Measurements from ENCODE around the gene PARD3.
"Not testable (repeated sequence)": the region's sequence is repeated elsewhere in the genome, so short reads cannot be mapped to it uniquely, and the experiment has no call there.

The PARD3 gene

GRCh38 chr10:34745244-34745643, 69.9 kb downstream of the PARD3 start:
- Histone ChIP-seq H4K20me1 (ENCODE audit: low read depth, low read length) (no peaks in the 10 kb centered on the region), H3K4me3 (ENCODE audit: insufficient read depth, low read length, poor library complexity, severe bottlenecking) (no peak overlapping the region), H3F3A (ENCODE audit: insufficient read depth) (no peaks in the 10 kb centered on the region), H3K9me3 (ENCODE audit: insufficient read depth, low read length) (no peaks in the 10 kb centered on the region), H3K36me3 (ENCODE audit: low read length) (no peaks in the 10 kb centered on the region), H3K4me2 (ENCODE audit: low read depth, low read length, poor library complexity, severe bottlenecking) (no peak overlapping the region), H2AFZ (ENCODE audit: low read depth, low read length, severe bottlenecking) (no peak overlapping the region), H3K79me2 (ENCODE audit: insufficient read depth, low read length) (no peaks in the 10 kb centered on the region), H3K27me3 (ENCODE audit: low read length) (no peaks in the 10 kb centered on the region), H3K27ac (ENCODE audit: low read depth, low read length) (no peak overlapping the region), H3K9me2 (replicated peaks; ENCODE audit: insufficient read depth, low read length) (no peaks in the 10 kb centered on the region), H3K9ac (ENCODE audit: low read length) (no peak overlapping the region)
- no peak for TF ChIP-seq CTCF (IDR thresholded peaks at IDR 0.05; ENCODE audit: insufficient read depth, low read length, poor library complexity, severe bottlenecking)
- no peak for TF ChIP-seq EZH2phosphoT487 (conservative IDR thresholded peaks at IDR 0.05; ENCODE audit: low read length)

- Histone ChIP-seq H3K9me3 (ENCODE audit: insufficient read depth, low read length) (no peaks in the 10 kb centered on the region), H3K79me2 (ENCODE audit: insufficient read depth, low read length) (no peaks in the 10 kb centered on the region), H3K9ac (ENCODE audit: low read length) (no peak overlapping the region), H3K36me3 (ENCODE audit: low read length) (no peaks in the 10 kb centered on the region), H3K27me3 (ENCODE audit: low read length) (no peaks in the 10 kb centered on the region), H3K27ac (ENCODE audit: low read depth, low read length) (no peak overlapping the region), H2AFZ (ENCODE audit: low read depth, low read length, severe bottlenecking) (no peak overlapping the region), H3K4me3 (ENCODE audit: insufficient read depth, low read length, poor library complexity, severe bottlenecking) (no peak overlapping the region), H3K4me2 (ENCODE audit: low read depth, low read length, poor library complexity, severe bottlenecking) (no peak overlapping the region), H4K20me1 (ENCODE audit: low read depth, low read length) (no peaks in the 10 kb centered on the region), H3F3A (ENCODE audit: insufficient read depth) (no peaks in the 10 kb centered on the region), H3K9me2 (replicated peaks; ENCODE audit: insufficient read depth, low read length) (no peaks in the 10 kb centered on the region)
- TF ChIP-seq CTCF (IDR thresholded peaks at IDR 0.05; ENCODE audit: insufficient read depth, low read length, poor library complexity, severe bottlenecking) (no peak), EZH2phosphoT487 (conservative IDR thresholded peaks at IDR 0.05; ENCODE audit: low read length) (no peak)
Measured at GRCh38 chr10:34744590-34744989, 70.5 kb downstream of the PARD3 start.

DNA sequence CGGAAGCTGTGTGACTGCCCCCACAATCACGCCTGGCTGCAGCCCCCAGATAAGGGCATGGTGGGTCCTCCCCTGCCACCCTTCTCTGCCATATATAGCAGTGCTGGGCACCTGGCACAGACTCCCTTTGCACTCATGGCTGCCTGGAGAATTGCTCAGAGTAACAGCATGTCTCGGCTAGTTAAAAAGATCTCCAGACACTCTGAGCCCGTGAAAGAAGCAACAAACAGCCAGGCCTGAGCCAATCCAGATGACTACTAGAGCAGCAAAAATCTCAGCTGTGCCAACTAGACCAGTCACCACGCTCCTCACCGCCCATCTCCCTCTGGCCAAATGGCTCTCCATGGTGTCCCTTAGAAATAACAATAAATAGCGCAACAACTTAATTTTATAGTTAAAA, 71.3 kb downstream of the PARD3 start:
- no peaks in the 10 kb centered on the region for H3F3A ChIP-seq (ENCODE audit: insufficient read depth)
- no peak for TF ChIP-seq EZH2phosphoT487 (conservative IDR thresholded peaks at IDR 0.05; ENCODE audit: low read length)
- TF ChIP-seq CTCF (IDR thresholded peaks at IDR 0.05; ENCODE audit: insufficient read depth, low read length, poor library complexity, severe bottlenecking) = no peak
- H3K9me2 ChIP-seq (replicated peaks; ENCODE audit: insufficient read depth, low read length) = no peaks in the 10 kb centered on the region
- no peak overlapping the region for H3K27ac ChIP-seq (ENCODE audit: low read depth, low read length)
- no peaks in the 10 kb centered on the region for H3K36me3 ChIP-seq (ENCODE audit: low read length)
- H3K9ac ChIP-seq (ENCODE audit: low read length) = no peak overlapping the region
- no peak overlapping the region for H3K4me2 ChIP-seq (ENCODE audit: low read depth, low read length, poor library complexity, severe bottlenecking)
- no peak overlapping the region for H3K4me3 ChIP-seq (ENCODE audit: insufficient read depth, low read length, poor library complexity, severe bottlenecking)
- H3K79me2 ChIP-seq (ENCODE audit: insufficient read depth, low read length) = no peaks in the 10 kb centered on the region
- no peak overlapping the region for H2AFZ ChIP-seq (ENCODE audit: low read depth, low read length, severe bottlenecking)
- no peaks in the 10 kb centered on the region for H3K9me3 ChIP-seq (ENCODE audit: insufficient read depth, low read length)
- H4K20me1 ChIP-seq (ENCODE audit: low read depth, low read length) = no peaks in the 10 kb centered on the region
- no peaks in the 10 kb centered on the region for H3K27me3 ChIP-seq (ENCODE audit: low read length)

DNA sequence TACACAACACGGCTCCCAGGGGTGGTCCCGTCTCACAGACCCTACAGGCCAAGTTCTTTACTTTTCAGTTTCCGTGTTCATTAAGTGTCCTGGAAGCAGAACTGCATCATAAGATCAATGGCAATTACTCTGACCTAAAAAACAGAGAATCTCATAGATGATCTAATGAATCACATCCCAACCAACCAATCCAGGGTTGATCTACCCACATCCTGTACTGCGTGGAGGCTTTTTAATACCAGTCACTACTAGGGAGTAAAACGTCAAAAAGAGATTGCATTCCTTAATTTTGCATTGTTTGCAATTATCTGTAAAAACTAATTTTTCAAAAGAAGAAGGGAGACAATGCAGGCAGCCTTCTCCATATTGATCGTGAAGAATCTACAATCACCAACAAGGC, 72.6 kb downstream of the PARD3 start:
- Histone ChIP-seq H3K4me3 (ENCODE audit: insufficient read depth, low read length, poor library complexity, severe bottlenecking) (no peak overlapping the region), H3K9me3 (ENCODE audit: insufficient read depth, low read length) (no peaks in the 10 kb centered on the region), H3K36me3 (ENCODE audit: low read length) (no peaks in the 10 kb centered on the region), H3K27ac (ENCODE audit: low read depth, low read length) (no peak overlapping the region), H3K4me2 (ENCODE audit: low read depth, low read length, poor library complexity, severe bottlenecking) (no peak overlapping the region), H3K79me2 (ENCODE audit: insufficient read depth, low read length) (no peaks in the 10 kb centered on the region), H3K9me2 (replicated peaks; ENCODE audit: insufficient read depth, low read length) (no peaks in the 10 kb centered on the region), H3K27me3 (ENCODE audit: low read length) (no peaks in the 10 kb centered on the region), H3F3A (ENCODE audit: insufficient read depth) (no peaks in the 10 kb centered on the region), H2AFZ (ENCODE audit: low read depth, low read length, severe bottlenecking) (no peak overlapping the region), H4K20me1 (ENCODE audit: low read depth, low read length) (no peaks in the 10 kb centered on the region), H3K9ac (ENCODE audit: low read length) (no peak overlapping the region)
- no peak for TF ChIP-seq EZH2phosphoT487 (conservative IDR thresholded peaks at IDR 0.05; ENCODE audit: low read length)
- TF ChIP-seq CTCF (IDR thresholded peaks at IDR 0.05; ENCODE audit: insufficient read depth, low read length, poor library complexity, severe bottlenecking) = no peak

- not testable (repeated sequence) for H3F3A ChIP-seq (ENCODE audit: insufficient read depth); H3K27ac ChIP-seq (ENCODE audit: low read depth, low read length); H2AFZ ChIP-seq (ENCODE audit: low read depth, low read length, severe bottlenecking); H3K4me3 ChIP-seq (ENCODE audit: insufficient read depth, low read length, poor library complexity, severe bottlenecking); H4K20me1 ChIP-seq (ENCODE audit: low read depth, low read length); H3K9ac ChIP-seq (ENCODE audit: low read length); H3K9me3 ChIP-seq (ENCODE audit: insufficient read depth, low read length); H3K9me2 ChIP-seq (replicated peaks; ENCODE audit: insufficient read depth, low read length); H3K79me2 ChIP-seq (ENCODE audit: insufficient read depth, low read length); H3K36me3 ChIP-seq (ENCODE audit: low read length); H3K4me2 ChIP-seq (ENCODE audit: low read depth, low read length, poor library complexity, severe bottlenecking); H3K27me3 ChIP-seq (ENCODE audit: low read length)
Measured at GRCh38 chr10:34741087-34741486, 74.0 kb downstream of the PARD3 start.
